HepG2 (cell line): ENCODE measurements around the gene CASP7. TPM values are rescaled to one million over a fixed set of nuclear protein-coding genes. Genes with fewer than 3 reads are reported as not detected.

Experiments
- ATAC-seq: fragments of 200-7000 bp; cut with Tn5 transposase; 3 replicates; pipeline ENCODE4 v1.9.1; 2020; ENCODE audit warnings: mild to moderate bottlenecking, moderate library complexity
- BruUV-seq: library from RNA; stranded (reverse); fragments of 400-500 nt; replicated peaks from 2 replicates; lab custom pipeline; 2021; lab: Mats Ljungman, UMichigan
- CTCF ChIA-PET: fragments of 300-600 bp; formaldehyde crosslinking; extraction: SDS; loops from one replicate; lab custom pipeline; 2021; ENCODE audit warnings: low total read pairs, inconsistent platforms, low intra/inter-chr PET ratio; lab: Yijun Ruan, JAX
- POLR2A ChIA-PET: fragments of 350-600 bp; sonication (Branson Sonifier 250); formaldehyde crosslinking; loops from one replicate; lab custom pipeline; 2020; ENCODE audit warnings: antibody characterized with exemption, inconsistent platforms; lab: Yijun Ruan, JAX
- DNase-seq: peaks from one replicate; pipeline ENCODE4 v3.0.0-alpha.2; 2015; ENCODE audit warnings: low spot score
- FAIRE-seq: peaks from 3 replicates; lab custom pipeline; 2011; peaks lifted over from hg19 to GRCh38; lab: Jason Lieb, UNC
- H2AFZ ChIP-seq: one replicate; pipeline ENCODE4 v1.6.1; 2011; ENCODE audit warnings: low read length, inconsistent platforms
- H3K27ac ChIP-seq: fragments of 300-600 bp; 3 replicates; pipeline ENCODE4 v1.8.0; 2011; ENCODE audit warnings: mixed run types, mild to moderate bottlenecking, mixed read lengths, low read length, inconsistent platforms; ENCODE audit not compliant: insufficient read depth; ENCODE audit errors: extremely low read length
- H3K27me3 ChIP-seq, 2 experiments: fragments of 200-600 bp in 1 of 2; 2 replicates in 1 of 2; 3 replicates in 1 of 2; pipeline versions ENCODE4 v1.6.0 to v1.8.0; 2011; ENCODE audit warnings: low read length in 2 of 2, mild to moderate bottlenecking in 2 of 2, moderate library complexity in 2 of 2, inconsistent platforms in 1 of 2; ENCODE audit not compliant: insufficient read depth in 2 of 2, control insufficient read depth in 1 of 2
- H3K36me3 ChIP-seq, 2 experiments: fragments of 200-600 bp in 1 of 2; replicated peaks in 1 of 2; 2 replicates in 1 of 2; 3 replicates in 1 of 2; pipeline versions ENCODE4 v1.5.1 to v1.8.0; 2011; ENCODE audit warnings: low read length in 2 of 2, inconsistent platforms in 1 of 2; ENCODE audit not compliant: insufficient read depth in 2 of 2, control insufficient read depth in 1 of 2
- H3K4me1 ChIP-seq: 2 replicates; pipeline ENCODE4 v1.5.1; 2012; ENCODE audit warnings: low read length, inconsistent platforms; ENCODE audit not compliant: insufficient read depth
- H3K4me2 ChIP-seq: 2 replicates; pipeline ENCODE4 v1.6.0; 2011; ENCODE audit warnings: low read depth, low read length, inconsistent platforms
- H3K4me3 ChIP-seq, 3 experiments: fragments of 200-600 bp in 1 of 3; sonication (generic), shearing (Covaris generic) in 1 of 3; replicated peaks in 1 of 3; 2 replicates each; pipeline ENCODE4 v1.5.1; 2011 to 2016; ENCODE audit warnings: low read length in 3 of 3, inconsistent platforms in 2 of 3, low read depth in 2 of 3, mild to moderate bottlenecking in 2 of 3, control low read depth in 1 of 3, mixed read lengths in 1 of 3; ENCODE audit not compliant: insufficient read depth in 1 of 3
- H3K79me2 ChIP-seq: one replicate; pipeline ENCODE4 v1.6.1; 2011; ENCODE audit warnings: low read length, inconsistent platforms; ENCODE audit not compliant: insufficient read depth
- H3K9ac ChIP-seq: 2 replicates; pipeline ENCODE4 v1.6.0; 2011; ENCODE audit warnings: mild to moderate bottlenecking, low read depth, low read length, inconsistent platforms; ENCODE audit not compliant: insufficient read depth
- H3K9me3 ChIP-seq: 2 replicates; pipeline ENCODE4 v1.5.1; 2012; ENCODE audit warnings: mild to moderate bottlenecking, low read length
- H4K20me1 ChIP-seq: 2 replicates; pipeline ENCODE4 v1.6.0; 2011; ENCODE audit warnings: inconsistent platforms, mild to moderate bottlenecking, low read length, moderate library complexity; ENCODE audit not compliant: insufficient read depth
- BORCS8-MEF2B ChIP-seq: sonication (generic); formaldehyde crosslinking; IDR thresholded peaks from 2 replicates; pipeline ENCODE4 v1.8.0; 2022; ENCODE audit warnings: mild to moderate bottlenecking, missing genetic modification reagents
- FUBP1 ChIP-seq: sonication (generic); formaldehyde crosslinking; IDR thresholded peaks from 2 replicates; pipeline ENCODE4 v1.5.1; 2020; ENCODE audit warnings: missing genetic modification reagents, mild to moderate bottlenecking, borderline replicate concordance
- MZF1 ChIP-seq: sonication (generic); formaldehyde crosslinking; IDR thresholded peaks from 2 replicates; pipeline ENCODE4 v1.8.1; 2023; ENCODE audit warnings: mild to moderate bottlenecking, missing genetic modification reagents, borderline replicate concordance
- NFATC3 ChIP-seq: sonication (generic); formaldehyde crosslinking; IDR thresholded peaks from 2 replicates; pipeline ENCODE4 v1.5.1; 2020; ENCODE audit warnings: mild to moderate bottlenecking, missing genetic modification reagents
- NR2F6 ChIP-seq, 2 experiments: IDR thresholded peaks; 2 replicates each; pipeline ENCODE4 v1.6.1; 2016; ENCODE audit warnings: antibody characterized with exemption in 1 of 2, mild to moderate bottlenecking in 1 of 2
- RFX1 ChIP-seq: fragments of 450-650 bp; IDR thresholded peaks from 2 replicates; pipeline ENCODE4 v1.6.1; 2017
- SP1 ChIP-seq, 2 experiments: fragments of 450-650 bp in 1 of 2; sonication (generic) in 1 of 2; formaldehyde crosslinking in 1 of 2; IDR thresholded peaks; 2 replicates each; pipeline versions ENCODE4 v1.4.0 to v1.6.1; 2016 to 2020; ENCODE audit warnings: missing genetic modification reagents in 1 of 2
- ZNF142 ChIP-seq: sonication (generic); formaldehyde crosslinking; IDR thresholded peaks from 2 replicates; pipeline ENCODE4 v1.4.0; 2020; ENCODE audit warnings: missing genetic modification reagents
- ZNF503 ChIP-seq: sonication (generic); formaldehyde crosslinking; IDR thresholded peaks from 2 replicates; pipeline ENCODE4 v1.4.0; 2020; ENCODE audit warnings: missing genetic modification reagents
- ZNF619 ChIP-seq: sonication (generic); formaldehyde crosslinking; IDR thresholded peaks from 2 replicates; pipeline ENCODE4 v1.4.0; 2020; ENCODE audit warnings: mild to moderate bottlenecking, missing genetic modification reagents
- WGBS: methylation state at CpG from one replicate; pipeline ENCODE4 v1.1.6; 2017; ENCODE audit warnings: low lambda C conversion rate; 5-methylcytosine and 5-hydroxymethylcytosine counted together
- in situ Hi-C: cut with HindIII; loops from 2 replicates; pipeline ENCODE4 v1.10.0; 2017; ENCODE audit warnings: low pct_unique_long_range_greater_than_20kb; ENCODE audit not compliant: extremely low pct_ligation_motif_present
- intact Hi-C: fragments of 100-400 bp; cut with micrococcal nuclease; formaldehyde crosslinking; loops from one replicate; pipeline ENCODE4 v1.10.0; 2022; ENCODE audit not compliant: unreplicated experiment
- polyA plus RNA-seq, 8 experiments: library from polyadenylated mRNA; depleted of rRNA in 3 of 8; stranded (reverse) in 7 of 8; unstranded in 1 of 8; fragments of >200 nt; fragmentation: Illumina TruSeq in 4 of 8; extraction: Trizol in 4 of 8; gene quantifications; 2 replicates each; pipeline versions ENCODE4 v1.2.1 to v1.2.3, GENCODE V29; 2011 to 2016; ENCODE audit warnings: low read depth in 4 of 8, missing spikeins in 1 of 8, mixed read lengths in 1 of 8; ENCODE audit not compliant: insufficient read depth in 1 of 8
- total RNA-seq, 5 experiments: library from RNA; depleted of rRNA; stranded (reverse); fragments of >200 nt; fragmentation: Illumina TruSeq; extraction: Trizol; gene quantifications; 2 replicates each; pipeline ENCODE4 v1.2.3, GENCODE V29; 2016; ENCODE audit warnings: low read depth in 1 of 5

Gene CASP7
- total and polyA plus RNA-seq, 2 of the 13 experiments (the other 11 are each of a cell fraction or from before 2014, with no cell fraction given), result 11.9 to 39.3 TPM

- TF ChIP-seq ZNF142 (CRISPR knock-in tag), result no peak
Observed at GRCh38 chr10:113663908-113664307, 15.8 kb upstream of the CASP7 start, which contains the start of gene NRAP (continued).

- TF ChIP-seq RFX1 (no peak), FUBP1 (no peak), MZF1 (CRISPR knock-in tag) (no peak), BORCS8-MEF2B (CRISPR knock-in tag) (no peak), SP1 (IDR thresholded peaks at IDR 0.05) (no peak), SP1 (CRISPR knock-in tag; IDR thresholded peaks at IDR 0.05) (no peak), ZNF503 (CRISPR knock-in tag) (no peak), NR2F6 (IDR thresholded peaks at IDR 0.05) (no peak), NR2F6 (CRISPR knock-in tag; IDR thresholded peaks at IDR 0.05) (no peak), ZNF619 (CRISPR knock-in tag) (no peak), NFATC3 (no peak)
- no peaks in the 10 kb centered on the region for H3K36me3 ChIP-seq
- H3K79me2 ChIP-seq, result no peaks in the 10 kb centered on the region
- POLR2A ChIA-PET, result no interaction called here
- H4K20me1 ChIP-seq, result no peaks in the 10 kb centered on the region
- BruUV-seq, result no TSS peak
- in situ Hi-C loops, result no loop called here
- H3K27ac ChIP-seq, result no peak overlapping the region
- H3K9ac ChIP-seq, result no peak overlapping the region
- H3K9me3 ChIP-seq, result no peaks in the 10 kb centered on the region
- no peak for DNase-seq
- H3K27me3 ChIP-seq, result 0 out of 5 replicates have a peak, but pooled peaks cover 0 to 3% of the 10 kb centered on the region in 2 experiments
- FAIRE-seq, result no peak
- 49% methylated on average over 4 of the region's 4 CpGs for WGBS
- CTCF ChIA-PET, result no interaction called here
- no peak overlapping the region for H3K4me3 ChIP-seq
- ATAC-seq, result no peak
- no peaks in the 10 kb centered on the region for H3K4me1 ChIP-seq
- no peak overlapping the region for H3K4me2 ChIP-seq
- no peak overlapping the region for H2AFZ ChIP-seq
- intact Hi-C loops, result no loop called here
Observed at GRCh38 chr10:113665352-113665751, 14.4 kb upstream of the CASP7 start.
